Measurements from ENCODE around the gene NOB1.

The NOB1 gene

DNA sequence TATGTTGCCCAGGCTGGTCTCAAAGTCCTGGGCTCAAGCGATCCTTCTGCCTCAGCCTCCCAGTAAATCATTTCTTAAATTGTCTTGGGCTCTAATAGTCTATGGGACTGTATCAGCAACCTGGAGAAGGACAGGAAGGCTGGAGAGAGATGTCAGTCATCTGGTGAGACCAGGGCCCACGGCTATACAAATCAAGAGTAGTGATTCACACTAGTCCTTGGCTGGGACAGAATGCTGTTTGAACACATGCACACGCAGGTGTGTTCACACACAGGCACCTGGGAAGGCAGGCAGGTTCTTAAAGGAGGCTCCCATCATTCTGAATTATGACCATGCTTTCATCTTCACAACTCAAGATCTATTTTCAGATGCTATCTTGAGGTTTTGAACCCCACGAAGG, 42.4 kb downstream of the NOB1 start:
- Histone ChIP-seq H3K27ac (ENCODE audit: low read depth, low read length, poor library complexity, severe bottlenecking) (no peak overlapping the region), H3K9ac (ENCODE audit: low read length) (no peak overlapping the region), H4K20me1 (ENCODE audit: insufficient read depth, low read length) (no peaks in the 10 kb centered on the region), H3K9me3 (ENCODE audit: low read length) (no peaks in the 10 kb centered on the region), H2AFZ (ENCODE audit: low read length) (no peak overlapping the region), H3F3A (ENCODE audit: insufficient read depth, low read length) (no peaks in the 10 kb centered on the region), H3K27me3 (ENCODE audit: insufficient read depth, low read length) (no peaks in the 10 kb centered on the region), H3K9me2 (ENCODE audit: low read depth, low read length) (no peaks in the 10 kb centered on the region), H3K79me2 (ENCODE audit: insufficient read depth, low read length) (no peaks in the 10 kb centered on the region), H3K36me3 (ENCODE audit: insufficient read depth, low read length) (peaks cover 9% of the 10 kb centered on the region; the same call in 1 of the 2 replicates), H3K4me1 (ENCODE audit: insufficient read depth, low read length, severe bottlenecking) (no peaks in the 10 kb centered on the region), H3K4me3 (ENCODE audit: low read depth, low read length, poor library complexity, severe bottlenecking) (no peak overlapping the region), H3K4me2 (ENCODE audit: low read length) (no peak overlapping the region)
- no peak for TF ChIP-seq EZH2 (IDR thresholded peaks at IDR 0.05; ENCODE audit: borderline replicate concordance, low read length)
- TF ChIP-seq, protein P1, sequence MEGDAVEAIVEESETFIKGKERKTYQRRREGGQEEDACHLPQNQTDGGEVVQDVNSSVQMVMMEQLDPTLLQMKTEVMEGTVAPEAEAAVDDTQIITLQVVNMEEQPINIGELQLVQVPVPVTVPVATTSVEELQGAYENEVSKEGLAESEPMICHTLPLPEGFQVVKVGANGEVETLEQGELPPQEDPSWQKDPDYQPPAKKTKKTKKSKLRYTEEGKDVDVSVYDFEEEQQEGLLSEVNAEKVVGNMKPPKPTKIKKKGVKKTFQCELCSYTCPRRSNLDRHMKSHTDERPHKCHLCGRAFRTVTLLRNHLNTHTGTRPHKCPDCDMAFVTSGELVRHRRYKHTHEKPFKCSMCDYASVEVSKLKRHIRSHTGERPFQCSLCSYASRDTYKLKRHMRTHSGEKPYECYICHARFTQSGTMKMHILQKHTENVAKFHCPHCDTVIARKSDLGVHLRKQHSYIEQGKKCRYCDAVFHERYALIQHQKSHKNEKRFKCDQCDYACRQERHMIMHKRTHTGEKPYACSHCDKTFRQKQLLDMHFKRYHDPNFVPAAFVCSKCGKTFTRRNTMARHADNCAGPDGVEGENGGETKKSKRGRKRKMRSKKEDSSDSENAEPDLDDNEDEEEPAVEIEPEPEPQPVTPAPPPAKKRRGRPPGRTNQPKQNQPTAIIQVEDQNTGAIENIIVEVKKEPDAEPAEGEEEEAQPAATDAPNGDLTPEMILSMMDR (IDR thresholded peaks at IDR 0.05; ENCODE audit: low read length), result no peak

DNA sequence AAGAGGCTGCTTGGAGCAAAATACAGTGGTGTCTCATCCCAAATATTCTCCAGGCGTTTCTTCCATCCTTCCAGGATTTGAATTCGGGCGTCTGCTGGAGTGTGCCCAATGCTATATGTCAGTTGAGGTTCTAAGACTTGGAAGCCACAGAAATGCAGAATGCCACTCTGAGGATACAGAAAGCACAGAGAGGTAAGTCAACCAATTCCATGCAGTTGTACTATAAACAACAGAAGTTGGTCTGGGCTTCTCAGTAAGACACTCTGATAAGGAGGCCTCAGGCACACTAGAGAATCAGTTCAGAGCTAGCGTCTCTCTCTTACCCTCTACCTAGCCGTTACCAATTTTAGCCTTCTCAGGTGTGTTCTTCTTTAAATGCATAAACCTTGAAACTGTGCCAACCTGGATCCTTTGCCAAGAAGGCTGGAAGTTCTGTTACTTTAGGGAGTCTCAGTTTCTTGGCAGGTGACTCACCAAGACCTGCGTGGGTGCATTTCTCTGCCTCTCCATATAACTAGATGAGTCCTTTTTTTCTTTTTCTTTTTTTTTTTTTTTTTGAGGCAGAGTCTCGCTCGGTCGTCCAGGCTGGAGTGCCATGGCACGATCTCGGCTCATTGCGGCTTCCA, 43.5 kb downstream of the NOB1 start:
- Histone ChIP-seq H3K27ac (ENCODE audit: low read depth, low read length, poor library complexity, severe bottlenecking) (no peak overlapping the region), H3K4me1 (ENCODE audit: insufficient read depth, low read length, severe bottlenecking) (no peaks in the 10 kb centered on the region), H3K9ac (ENCODE audit: low read length) (no peak overlapping the region), H3K79me2 (ENCODE audit: insufficient read depth, low read length) (no peaks in the 10 kb centered on the region), H3K27me3 (ENCODE audit: insufficient read depth, low read length) (no peaks in the 10 kb centered on the region), H3K4me3 (ENCODE audit: low read depth, low read length, poor library complexity, severe bottlenecking) (no peak overlapping the region), H2AFZ (ENCODE audit: low read length) (no peak overlapping the region), H4K20me1 (ENCODE audit: insufficient read depth, low read length) (no peaks in the 10 kb centered on the region), H3K9me3 (ENCODE audit: low read length) (no peaks in the 10 kb centered on the region), H3F3A (ENCODE audit: insufficient read depth, low read length) (no peaks in the 10 kb centered on the region; the same call in 1 of the 2 replicates), H3K9me2 (ENCODE audit: low read depth, low read length) (no peaks in the 10 kb centered on the region), H3K4me2 (ENCODE audit: low read length) (no peak overlapping the region), H3K36me3 (ENCODE audit: insufficient read depth, low read length) (peaks cover 9% of the 10 kb centered on the region; the same call in 1 of the 2 replicates)
- no peak for TF ChIP-seq EZH2 (IDR thresholded peaks at IDR 0.05; ENCODE audit: borderline replicate concordance, low read length)
- TF ChIP-seq, protein P1 (IDR thresholded peaks at IDR 0.05; ENCODE audit: low read length), result no peak

GRCh38 chr16:69709456-69710084, 45.2 kb downstream of the NOB1 start:
- Histone ChIP-seq H3K27ac (ENCODE audit: low read depth, low read length, poor library complexity, severe bottlenecking) (no peak overlapping the region), H3K4me2 (ENCODE audit: low read length) (no peak overlapping the region), H3K27me3 (ENCODE audit: insufficient read depth, low read length) (no peaks in the 10 kb centered on the region), H3K36me3 (ENCODE audit: insufficient read depth, low read length) (peaks cover 4% of the 10 kb centered on the region; the same call in 1 of the 2 replicates), H4K20me1 (ENCODE audit: insufficient read depth, low read length) (no peaks in the 10 kb centered on the region), H3K79me2 (ENCODE audit: insufficient read depth, low read length) (no peaks in the 10 kb centered on the region), H3K9me2 (ENCODE audit: low read depth, low read length) (no peaks in the 10 kb centered on the region), H2AFZ (ENCODE audit: low read length) (no peak overlapping the region), H3K9ac (ENCODE audit: low read length) (no peak overlapping the region), H3K9me3 (ENCODE audit: low read length) (no peaks in the 10 kb centered on the region), H3K4me1 (ENCODE audit: insufficient read depth, low read length, severe bottlenecking) (no peaks in the 10 kb centered on the region), H3F3A (ENCODE audit: insufficient read depth, low read length) (no peaks in the 10 kb centered on the region; the same call in 1 of the 2 replicates), H3K4me3 (ENCODE audit: low read depth, low read length, poor library complexity, severe bottlenecking) (no peak overlapping the region)
- TF ChIP-seq EZH2 (IDR thresholded peaks at IDR 0.05; ENCODE audit: borderline replicate concordance, low read length), result no peak
- TF ChIP-seq, protein P1 (IDR thresholded peaks at IDR 0.05; ENCODE audit: low read length), result peak; percentile 81

Measured in OCI-LY1 (cell line).